Kidney (tissue), 14 donors: Measurements from ENCODE around the gene SYCE3. TPM values are rescaled to one million over a fixed set of nuclear protein-coding genes. Genes with fewer than 3 reads are reported as not detected.
A peak's percentile ranks its signal among the peaks of the same experiment; 100 is the strongest.

Experiments used
- DNase-seq, 5 donors: peaks; one replicate each; pipeline ENCODE4 v3.0.0-alpha.2; 2013 to 2020
- FAIRE-seq: peaks from 2 replicates; lab custom pipeline; 2012; peaks lifted over from hg19 to GRCh38; lab: Jason Lieb, UNC
- H3K27ac ChIP-seq, 2 donors: one replicate each; pipeline ENCODE4 v1.7.0; 2013; ENCODE audit warnings: low read depth in 2 of 2, low read length in 2 of 2, inconsistent platforms in 1 of 2
- H3K27me3 ChIP-seq: one replicate; pipeline ENCODE4 v1.7.1; 2013; ENCODE audit warnings: low read length, inconsistent platforms; ENCODE audit not compliant: control insufficient read depth, insufficient read depth
- H3K36me3 ChIP-seq, 3 donors: one replicate each; pipeline versions ENCODE4 v1.7.0 to v1.7.1; 2013; ENCODE audit warnings: low read length in 3 of 3, control low read depth in 1 of 3, inconsistent platforms in 1 of 3; ENCODE audit not compliant: insufficient read depth in 3 of 3, control insufficient read depth in 2 of 3
- H3K4me1 ChIP-seq, 3 donors: one replicate each; pipeline versions ENCODE4 v1.7.0 to v1.7.1; 2013; ENCODE audit warnings: low read length in 3 of 3, inconsistent platforms in 1 of 3, low read depth in 1 of 3; ENCODE audit not compliant: control insufficient read depth in 2 of 3, insufficient read depth in 2 of 3
- H3K4me3 ChIP-seq, 3 donors: one replicate each; pipeline versions ENCODE4 v1.7.0 to v1.8.1; 2013; ENCODE audit warnings: low read length in 3 of 3, control low read depth in 1 of 3, inconsistent platforms in 1 of 3
- H3K9ac ChIP-seq, 3 donors: one replicate each; pipeline versions ENCODE4 v1.7.0 to v1.7.1; 2013; ENCODE audit warnings: low read length in 3 of 3, control low read depth in 1 of 3, inconsistent platforms in 1 of 3
- H3K9me3 ChIP-seq, 3 donors: one replicate each; pipeline versions ENCODE4 v1.7.0 to v1.7.1; 2013; ENCODE audit warnings: low read length in 3 of 3, control low read depth in 1 of 3, inconsistent platforms in 1 of 3; ENCODE audit not compliant: control insufficient read depth in 2 of 3, insufficient read depth in 1 of 3
- CTCF ChIP-seq: IDR thresholded peaks from 3 replicates; pipeline ENCODE4 v1.5.1; 2012; ENCODE audit warnings: mild to moderate bottlenecking, moderate library complexity, borderline replicate concordance; ENCODE audit not compliant: insufficient read depth; ENCODE audit errors: extremely low read depth
- intact Hi-C: fragments of 100-400 bp; cut with DNase I; formaldehyde crosslinking; loops from one replicate; pipeline ENCODE4 v1.11.1; 2022
- polyA plus RNA-seq: library from polyadenylated mRNA; stranded (reverse); fragments of 350-450 nt; fragmentation: Illumina TruSeq; extraction: RNeasy Lipid Tissue Mini Kit (QIAGEN cat#74804); gene quantifications from one replicate; pipeline ENCODE4 v1.2.3, GENCODE V29; 2014; ENCODE audit warnings: low read depth, low replicate concordance; ENCODE audit not compliant: insufficient read depth
- total RNA-seq: library from RNA; stranded (reverse); fragmentation: NEBNext Ultra II Directional; extraction: Animal tissue kit (Norgen Biotek cat#: 25700); gene quantifications from one replicate; pipeline ENCODE4 v1.2.1, GENCODE V29; 2021
- donor health status: control.
- donor health status: control.
- donor health status: control.
- donor health status: control.
- donor health status: control.
- donor health status: DM: yes; HTN: yes; CAD: no.
- donor health status: Normal renal cell carcinoma (clear cell type).

SYCE3 gene
- total and polyA plus RNA-seq, 2 donors from 2014 or later, result 4.6 TPM; not detected in 1

GRCh38 chr22:50570861-50571260, 8.1 kb upstream of the SYCE3 start:
- H3K27ac ChIP-seq, result no peak overlapping the region
- no peak for TF ChIP-seq CTCF
- peaks cover 0 to 10% (median 7%) of the 10 kb centered on the region in 3 donors for H3K36me3 ChIP-seq

GRCh38 chr22:50569896-50570535, 7.3 kb upstream of the SYCE3 start:
- Histone ChIP-seq H3K27me3 (no peaks in the 10 kb centered on the region), H3K4me1 (peaks cover 0 to 15% (median 11%) of the 10 kb centered on the region in 3 donors), H3K36me3 (peaks cover 0 to 10% (median 7%) of the 10 kb centered on the region in 3 donors), H3K27ac (no peak overlapping the region), H3K9me3 (no peaks in the 10 kb centered on the region), H3K9ac (no peak overlapping the region), H3K4me3 (no peak overlapping the region)
- intact Hi-C loops, result no loop called here
- no peak for TF ChIP-seq CTCF
- DNase-seq (no peak), FAIRE-seq (no peak)

More at GRCh38 chr22:50570861-50571260, 8.1 kb upstream of the SYCE3 start:
- no peak overlapping the region for H3K4me3 ChIP-seq
- no peaks in the 10 kb centered on the region for H3K9me3 ChIP-seq
- intact Hi-C loops, result no loop called here
- H3K27me3 ChIP-seq, result no peaks in the 10 kb centered on the region
- FAIRE-seq, result no peak
- DNase-seq, result peak in 1 of 5 donors; percentile 61
- peaks cover 0 to 15% (median 11%) of the 10 kb centered on the region in 3 donors for H3K4me1 ChIP-seq
- no peak overlapping the region for H3K9ac ChIP-seq

GRCh38 chr22:50569041-50569459, 6.3 kb upstream of the SYCE3 start:
- FAIRE-seq (no peak), DNase-seq (peak in 1 of 5 donors; percentile 67)
- H3K4me3 ChIP-seq, result no peak overlapping the region
- intact Hi-C loops, result no loop called here
- H3K9ac ChIP-seq, result no peak overlapping the region
- no peaks in the 10 kb centered on the region for H3K9me3 ChIP-seq
- no peak overlapping the region for H3K27ac ChIP-seq
- peaks cover 0 to 10% (median 7%) of the 10 kb centered on the region in 3 donors for H3K36me3 ChIP-seq
- no peaks in the 10 kb centered on the region for H3K27me3 ChIP-seq
- peaks cover 0 to 15% (median 11%) of the 10 kb centered on the region in 3 donors for H3K4me1 ChIP-seq
- TF ChIP-seq CTCF, result no peak

GRCh38 chr22:50568626-50569025, 5.9 kb upstream of the SYCE3 start:
- no peak for TF ChIP-seq CTCF
- no peak overlapping the region for H3K4me3 ChIP-seq
- peaks cover 0 to 17% (median 11%) of the 10 kb centered on the region in 3 donors for H3K4me1 ChIP-seq
- peaks cover 0 to 10% (median 7%) of the 10 kb centered on the region in 3 donors for H3K36me3 ChIP-seq
- FAIRE-seq (no peak), DNase-seq (peak in 1 of 5 donors; percentile 64)
- no peaks in the 10 kb centered on the region for H3K27me3 ChIP-seq
- intact Hi-C loops, result no loop called here
- H3K27ac ChIP-seq, result no peak overlapping the region
- H3K9ac ChIP-seq, result no peak overlapping the region
- H3K9me3 ChIP-seq, result no peaks in the 10 kb centered on the region
